GM19025 (cell line): ENCODE results near the gene KIF26B.

ENCODE experiments used
- ATAC-seq: cut with Tn5 transposase; IDR thresholded peaks from one replicate; pipeline ENCODE4 v1.9.1; 2021; ENCODE audit warnings: mild to moderate bottlenecking, low read depth, moderate library complexity; ENCODE audit not compliant: unreplicated experiment

Gene KIF26B

DNA sequence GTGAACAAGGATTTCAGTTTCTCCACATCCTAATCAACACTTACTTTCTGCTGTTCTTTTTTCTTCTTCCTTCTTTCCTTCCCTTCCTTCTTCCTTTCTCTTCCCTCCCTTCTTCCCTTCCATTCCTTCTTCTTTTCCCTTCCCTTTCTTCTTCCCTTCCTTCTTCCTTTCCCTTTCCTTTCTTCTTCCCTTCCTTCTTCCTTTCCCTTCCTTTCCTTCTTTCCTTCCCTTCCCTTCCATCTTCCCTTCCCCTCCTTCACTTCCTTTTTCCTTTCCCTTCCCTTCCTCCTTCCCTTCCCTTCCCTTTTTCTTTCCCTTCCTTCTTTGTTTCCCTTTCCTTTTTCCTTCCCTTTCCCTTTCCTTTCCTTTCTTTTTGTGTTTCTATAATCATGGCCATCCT lies 115.3 kb downstream of the KIF26B start:
- ATAC-seq: no peak

DNA sequence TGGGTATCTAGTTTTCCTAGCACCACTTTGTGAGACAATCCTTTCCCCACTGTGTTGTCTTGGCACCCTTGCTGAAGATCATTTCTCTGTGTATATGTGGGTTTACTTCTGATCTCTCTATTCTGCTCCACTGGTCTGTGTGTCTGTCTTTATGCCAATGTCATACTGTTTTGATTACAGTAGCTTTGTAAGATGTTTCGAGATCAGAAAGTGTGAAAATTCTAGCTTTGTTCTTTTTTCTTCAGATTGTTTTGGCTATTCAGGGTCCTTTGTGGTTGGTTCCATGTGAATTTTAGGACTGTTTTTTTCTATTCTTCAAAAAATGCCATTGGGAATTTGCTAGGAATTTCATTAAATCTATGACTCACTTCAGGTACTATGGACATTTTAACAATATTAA lies 116.2 kb downstream of the KIF26B start:
- no peak for ATAC-seq

DNA sequence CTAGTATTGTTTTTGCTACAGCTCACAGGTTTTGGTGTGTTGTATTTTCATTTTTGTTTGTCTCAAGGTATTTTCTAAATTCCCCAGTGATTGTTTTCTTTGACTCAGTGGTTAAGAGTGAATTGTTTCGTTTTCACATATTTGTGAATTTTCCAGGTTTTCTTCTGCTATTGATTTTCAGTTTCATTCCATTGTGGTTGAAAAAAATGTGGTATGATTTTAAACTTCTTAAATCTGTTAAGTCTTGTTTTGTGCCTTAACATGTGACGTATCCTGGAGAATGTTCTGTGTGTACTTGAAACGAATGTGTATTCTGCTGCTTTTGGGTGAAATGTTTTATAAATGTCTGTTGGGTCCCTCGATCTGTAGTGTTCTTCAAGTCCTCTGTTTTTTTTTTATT lies 117.9 kb downstream of the KIF26B start:
- no peak for ATAC-seq

DNA sequence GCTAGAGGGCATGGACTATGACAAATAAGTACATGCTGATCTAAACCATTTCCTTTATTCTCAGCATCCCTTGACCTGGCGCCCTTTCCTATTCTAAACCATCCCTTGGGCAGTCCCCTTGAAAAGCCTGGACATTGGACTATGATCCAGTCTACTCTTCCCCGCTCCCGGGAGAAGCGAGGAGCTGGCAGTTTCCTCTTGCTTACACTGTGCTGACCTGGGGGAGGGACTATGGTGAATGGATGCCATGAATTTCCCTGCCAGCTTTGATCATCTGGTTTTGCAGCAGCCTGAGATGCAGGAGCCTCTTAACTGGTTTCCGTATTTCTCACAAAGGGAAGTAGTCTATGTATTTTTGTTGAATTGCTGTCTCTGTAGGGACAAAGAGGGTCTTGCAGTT lies 121.7 kb downstream of the KIF26B start:
- ATAC-seq: no peak

DNA sequence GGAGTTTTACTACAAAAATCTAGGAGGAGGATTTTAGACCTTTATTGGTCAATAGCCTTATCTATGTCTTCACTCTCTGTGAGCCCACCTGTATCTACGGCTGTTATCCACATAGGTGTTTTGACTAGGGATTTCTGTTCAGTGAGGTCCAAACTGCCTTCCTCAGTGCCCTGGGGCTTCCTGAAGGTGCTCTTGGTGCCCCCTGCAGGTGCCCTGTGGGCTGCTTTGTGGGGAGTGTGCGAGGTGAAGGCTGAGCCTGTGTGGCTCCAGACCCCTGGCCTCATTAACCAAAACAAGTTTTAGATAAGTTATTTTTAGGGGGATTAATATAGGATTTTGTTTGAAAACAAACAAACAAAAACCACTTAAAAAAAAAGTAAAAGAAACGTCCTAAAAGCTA lies 122.5 kb downstream of the KIF26B start:
- ATAC-seq: no peak

DNA sequence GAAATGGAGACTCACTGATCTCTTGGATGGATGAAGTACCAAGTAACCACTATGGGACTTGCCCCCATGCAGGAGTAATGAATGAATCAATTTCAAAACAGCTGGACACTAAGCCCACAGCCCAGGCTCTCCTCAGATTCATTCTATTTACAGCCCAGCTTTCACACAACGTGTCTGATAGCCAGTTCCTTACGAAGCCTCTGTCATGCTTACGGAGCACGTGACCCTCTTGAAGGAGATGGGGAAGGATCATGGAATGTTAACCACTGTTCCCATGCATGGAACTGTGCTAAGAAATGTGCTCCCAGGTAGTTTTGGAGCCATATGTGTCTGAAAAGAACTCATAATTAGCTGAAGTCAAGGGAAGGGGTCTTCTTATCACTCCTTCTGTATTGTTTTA lies 124.1 kb downstream of the KIF26B start:
- no peak for ATAC-seq

DNA sequence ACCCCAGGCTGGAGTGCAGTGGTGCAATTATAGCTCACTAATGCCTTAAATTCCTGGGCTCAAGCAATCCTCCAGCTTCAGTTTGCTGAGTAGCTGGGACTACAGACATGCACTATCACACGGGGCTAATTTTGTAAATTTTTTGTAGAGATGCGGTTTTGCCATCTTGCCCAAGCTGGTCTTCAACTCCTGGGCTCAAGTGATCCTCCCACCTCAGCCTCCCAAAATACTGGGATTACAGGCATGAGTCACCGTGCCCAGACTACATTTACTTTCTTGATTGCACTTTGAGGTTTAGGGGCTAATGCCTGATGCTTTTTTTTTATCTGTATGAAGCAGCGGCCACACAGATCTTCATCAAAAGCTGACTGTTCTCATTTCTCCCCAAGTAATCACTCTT lies 124.6 kb downstream of the KIF26B start:
- no peak for ATAC-seq

DNA sequence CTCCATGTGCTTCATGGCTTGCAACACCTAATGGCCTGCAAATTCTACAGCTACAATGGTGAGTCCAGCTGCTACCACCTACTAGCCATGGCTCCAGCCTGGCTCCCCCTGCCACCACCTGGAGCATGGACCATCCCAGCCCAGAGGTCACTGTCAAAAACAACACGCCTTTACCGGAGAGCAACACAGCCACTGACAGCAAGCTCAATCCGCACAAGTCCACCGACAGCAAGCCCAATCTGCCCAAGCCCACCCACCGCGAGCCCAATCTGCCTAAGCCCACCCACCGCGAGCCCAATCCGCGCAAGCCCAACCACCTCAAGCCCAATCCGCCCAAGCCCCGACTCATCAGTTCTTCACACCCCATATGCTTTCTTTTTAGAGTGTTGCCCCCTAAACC lies 128.2 kb downstream of the KIF26B start:
- ATAC-seq: no peak

DNA sequence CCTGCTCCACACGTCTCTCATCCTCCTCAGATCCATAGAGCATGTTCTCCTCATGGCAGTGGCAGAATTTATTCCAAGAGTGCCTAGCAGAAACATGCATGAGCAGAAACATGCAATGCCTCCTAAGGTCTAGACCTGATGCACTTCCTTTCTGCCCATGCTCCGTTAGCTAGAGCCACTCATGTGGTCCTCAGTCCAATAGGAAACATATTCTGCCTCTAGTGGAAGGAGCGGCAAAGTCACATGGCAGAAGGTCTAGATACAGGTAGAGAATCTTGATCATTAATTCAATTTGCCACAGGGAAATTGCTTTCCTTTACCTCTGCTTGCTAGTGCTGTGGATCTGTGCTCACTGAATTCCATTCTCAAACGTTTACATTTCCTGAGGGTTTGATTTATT lies 130.4 kb downstream of the KIF26B start:
- ATAC-seq: no peak

DNA sequence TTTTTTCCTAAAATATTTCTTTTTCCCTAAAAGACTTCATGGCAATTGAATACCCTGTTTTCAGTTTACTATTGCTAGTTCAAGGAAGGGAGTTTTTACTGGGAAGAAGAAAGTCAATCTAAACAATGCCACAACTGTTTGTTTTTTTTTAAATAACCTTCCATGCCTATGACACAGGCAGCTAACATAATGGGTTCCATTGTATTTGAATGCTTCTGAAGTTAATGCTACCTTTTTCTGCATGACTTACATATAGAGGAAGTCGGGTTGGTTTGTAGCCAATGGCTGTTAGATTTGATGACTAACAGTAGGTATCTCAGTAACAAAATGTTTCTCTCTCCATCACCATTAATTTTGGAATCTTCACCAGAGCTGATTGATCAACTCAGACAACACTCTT lies 134.0 kb downstream of the KIF26B start:
- ATAC-seq: no peak

DNA sequence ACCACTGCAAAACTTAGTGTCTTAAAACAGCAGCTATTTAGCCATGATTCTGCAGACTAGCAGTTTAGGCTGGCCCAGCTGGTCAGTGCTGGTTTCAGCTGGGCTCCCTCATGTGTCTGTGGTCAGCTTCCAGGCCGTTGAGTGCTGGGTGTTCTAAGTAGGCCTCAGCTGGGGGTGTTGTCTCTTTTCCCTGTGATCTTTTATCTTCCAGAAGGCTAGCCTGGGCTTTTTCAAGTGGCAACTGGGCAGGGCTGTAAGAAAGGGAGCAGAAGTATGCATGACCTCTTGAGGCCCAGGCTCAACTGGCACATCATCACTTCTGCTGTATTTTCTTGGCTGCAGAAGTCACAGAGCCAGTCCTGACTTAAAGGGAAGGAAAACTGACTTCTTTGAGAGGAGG lies 136.1 kb downstream of the KIF26B start:
- ATAC-seq: no peak

DNA sequence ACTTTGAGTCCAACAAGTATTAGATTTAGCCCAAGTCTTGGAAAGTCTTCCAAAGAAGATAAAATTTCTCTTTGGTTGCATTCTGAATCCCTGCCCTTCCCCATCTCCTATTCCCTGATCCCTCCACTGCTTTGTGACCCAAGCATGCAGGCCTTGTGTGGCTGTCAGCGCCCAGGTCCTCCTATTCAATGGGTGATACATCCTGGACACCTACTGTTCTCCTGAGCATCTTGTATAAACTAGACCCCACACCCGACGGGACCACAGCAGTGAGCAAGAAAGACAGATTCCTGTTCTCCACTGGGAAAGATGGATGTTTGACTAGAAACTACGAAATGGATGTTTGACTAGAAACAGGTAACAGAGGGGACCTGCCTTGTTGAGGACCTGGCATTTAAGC lies 136.6 kb downstream of the KIF26B start:
- no peak for ATAC-seq

DNA sequence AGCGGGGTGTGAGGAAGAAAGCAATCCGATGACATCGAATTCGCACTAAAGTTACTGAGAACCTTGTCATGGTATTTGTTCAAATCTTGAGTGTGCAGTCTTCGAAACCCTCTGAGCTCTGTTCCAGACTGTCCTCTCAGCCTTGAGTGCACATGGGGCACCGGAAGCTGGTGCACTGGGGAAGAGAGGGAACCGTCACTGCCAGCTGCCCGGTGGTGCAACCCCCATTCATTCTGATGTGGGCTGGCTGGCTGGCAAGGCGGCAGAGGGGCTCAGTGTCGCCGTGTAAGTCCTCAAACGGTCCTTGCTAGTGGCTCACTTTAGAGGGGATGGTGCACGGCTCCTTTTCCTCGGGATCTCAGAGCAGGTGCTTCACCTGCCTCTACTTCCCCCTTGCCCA lies 137.4 kb downstream of the KIF26B start:
- ATAC-seq: no peak

DNA sequence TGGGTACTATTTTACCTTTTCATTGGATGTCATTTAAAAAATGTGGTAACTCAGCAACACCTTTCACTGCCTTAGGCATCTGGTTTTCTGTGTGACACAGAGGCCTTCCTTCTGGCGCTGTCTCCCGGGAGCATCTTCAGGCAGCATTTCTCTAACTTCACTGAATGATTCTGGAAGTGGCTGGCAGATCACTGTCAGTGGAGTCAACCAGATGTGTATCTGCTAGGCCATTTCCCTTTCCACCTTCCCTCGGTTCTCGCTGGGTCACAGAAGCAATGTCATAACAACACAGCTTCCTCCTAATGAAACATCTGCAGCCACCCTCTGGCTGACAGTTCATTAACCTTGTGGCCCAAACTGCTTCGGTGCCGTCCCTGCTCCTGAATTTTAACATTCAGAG lies 137.8 kb downstream of the KIF26B start:
- ATAC-seq: no peak

DNA sequence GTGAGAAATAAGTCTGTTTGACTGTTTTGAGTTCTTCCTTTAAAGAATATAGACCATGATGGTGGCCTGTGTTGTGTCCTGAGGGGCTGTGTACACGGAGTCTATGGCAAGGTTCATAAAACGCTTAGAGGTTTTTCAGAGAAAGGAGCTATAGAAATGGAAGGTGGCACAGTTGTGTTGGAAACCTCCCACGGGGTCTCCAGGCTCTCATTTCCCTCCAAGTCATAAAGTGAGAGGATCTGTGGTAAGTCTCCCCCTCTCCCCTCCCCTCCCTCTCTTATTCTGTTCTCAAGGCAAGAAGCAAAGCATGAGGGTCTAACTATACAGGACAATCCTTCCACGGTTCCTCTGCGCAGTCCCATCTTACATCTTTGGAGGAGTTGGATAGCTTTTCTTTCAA lies 139.2 kb downstream of the KIF26B start:
- no peak for ATAC-seq

DNA sequence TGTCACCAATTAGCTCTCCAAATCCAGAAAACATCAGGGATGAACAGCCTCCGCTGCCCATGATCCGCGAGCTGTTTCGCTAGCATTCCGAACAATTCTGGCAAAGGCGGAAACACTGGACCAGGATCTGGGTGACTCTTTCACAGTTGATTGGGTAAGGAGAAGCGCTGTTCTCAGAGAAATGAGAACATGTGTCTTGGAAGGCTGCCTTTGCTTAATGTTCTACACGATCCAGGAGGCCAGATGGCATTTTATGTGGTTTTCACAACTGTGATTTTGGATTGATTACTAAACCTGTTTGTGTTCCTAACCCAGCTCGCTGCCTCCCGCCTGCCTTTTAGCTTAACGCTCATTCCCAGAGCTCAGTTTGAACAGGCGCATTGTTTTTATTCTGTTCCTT lies 144.0 kb downstream of the KIF26B start:
- ATAC-seq: no peak

DNA sequence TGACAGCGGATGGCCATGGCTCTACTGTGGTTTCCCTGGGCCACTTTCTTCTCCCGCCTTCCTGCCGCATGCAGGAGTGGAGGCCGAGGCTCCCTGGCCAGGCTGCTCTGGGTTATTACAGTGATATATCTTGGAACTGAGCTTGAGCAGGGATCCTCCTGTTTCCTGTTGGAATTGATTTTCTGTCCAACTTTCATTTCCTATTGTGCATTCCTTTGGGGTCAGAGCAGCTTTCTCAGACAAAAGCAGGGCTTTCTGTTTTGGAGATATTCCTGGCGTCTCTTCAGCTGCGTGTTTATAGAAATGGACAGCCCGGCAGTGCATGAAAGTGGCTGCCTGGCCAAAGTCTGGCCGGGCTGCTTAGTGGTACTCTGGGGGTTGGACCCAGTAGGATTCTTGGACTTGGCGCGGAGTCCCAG lies 146.4 kb downstream of the KIF26B start:
- ATAC-seq: no peak

DNA sequence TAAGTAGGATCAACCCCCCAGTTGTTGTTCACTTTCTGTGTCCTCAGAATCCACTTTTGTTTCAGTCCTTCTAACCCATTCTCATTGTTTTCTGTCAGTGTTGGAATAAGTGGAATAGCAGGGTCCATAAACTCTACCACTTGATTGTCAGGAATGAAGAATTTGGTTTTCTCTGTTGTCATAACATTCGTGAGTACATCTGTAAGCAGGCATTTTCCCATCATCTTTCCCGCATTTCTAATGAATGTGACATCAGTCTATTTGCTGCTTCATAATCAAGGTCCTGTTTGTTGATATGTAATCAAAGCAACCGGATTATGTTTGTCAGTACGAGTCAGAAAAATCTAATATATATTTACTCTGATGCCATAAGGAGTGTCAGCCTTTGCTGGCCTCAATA lies 147.1 kb downstream of the KIF26B start:
- no peak for ATAC-seq

DNA sequence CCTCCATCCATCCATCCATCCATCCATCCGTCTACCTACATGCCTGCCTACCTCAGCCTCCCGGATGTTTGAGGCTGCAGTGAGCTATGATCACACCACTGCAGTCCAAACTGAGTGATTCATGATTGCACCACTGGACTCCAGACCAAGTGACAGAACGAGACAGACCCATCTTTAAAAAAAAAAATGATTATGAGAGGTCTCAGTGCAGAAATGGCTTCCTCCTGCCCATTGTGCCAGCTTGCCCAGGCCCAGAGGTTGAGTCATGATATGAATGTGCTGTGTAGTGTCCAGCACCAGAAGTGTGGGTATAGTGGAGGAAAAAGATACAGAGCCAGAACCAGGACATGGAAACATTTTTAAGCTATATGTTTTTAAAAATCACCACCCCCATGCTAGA lies 149.9 kb downstream of the KIF26B start:
- ATAC-seq: no peak

DNA sequence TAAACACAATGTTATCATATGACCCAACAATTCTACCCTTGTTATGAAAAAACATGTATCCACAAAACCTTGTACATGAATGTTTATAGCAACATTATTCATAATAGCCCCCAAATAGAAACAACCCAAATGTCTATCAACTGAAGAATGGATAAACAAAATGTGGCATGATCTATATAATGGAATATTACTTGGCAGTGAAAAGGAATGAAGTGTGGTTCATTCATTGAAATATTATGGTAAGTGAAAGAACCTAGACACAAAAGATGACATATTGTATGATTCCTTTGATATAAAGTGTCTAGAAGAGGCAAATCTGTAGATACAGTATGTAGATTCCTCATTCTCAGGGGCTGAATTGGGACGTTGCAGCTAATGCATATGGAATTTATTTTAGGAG lies 151.2 kb downstream of the KIF26B start:
- no peak for ATAC-seq

DNA sequence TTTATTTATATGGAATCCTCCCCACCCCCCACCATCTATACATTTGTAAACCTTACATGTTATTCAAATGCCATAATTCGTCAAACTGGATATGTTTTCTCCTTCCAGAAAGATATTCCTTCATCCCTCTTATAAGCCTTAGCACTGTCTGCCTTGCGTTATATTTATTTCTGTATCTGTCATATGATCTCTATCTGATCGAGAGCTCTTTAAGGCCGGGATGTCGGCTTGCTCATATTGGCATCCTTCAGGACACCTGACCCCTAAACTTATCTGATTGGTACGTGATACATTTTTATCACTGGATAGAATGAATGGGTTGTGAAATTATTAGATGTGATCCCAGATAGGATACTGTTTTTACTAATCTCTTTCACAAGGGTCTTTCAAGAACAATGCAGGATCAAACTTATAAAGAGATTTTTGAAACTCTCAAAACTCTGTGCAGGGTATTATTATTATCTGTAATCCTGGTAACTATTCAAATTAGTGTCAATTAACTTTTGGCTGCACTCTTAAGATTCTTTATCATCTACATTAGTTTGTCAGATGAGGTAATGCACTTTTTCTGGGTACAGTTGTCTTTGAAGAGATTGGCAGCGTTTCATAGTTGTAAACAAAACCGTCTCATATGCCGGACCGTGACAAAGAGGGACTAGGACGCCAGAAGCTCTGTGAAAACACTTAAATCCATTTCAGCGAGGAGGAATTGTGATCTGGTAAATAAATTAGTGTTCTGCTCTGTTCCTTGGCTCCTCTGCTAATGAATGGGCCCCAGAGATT lies 152.0 kb downstream of the KIF26B start:
- ATAC-seq: no peak

DNA sequence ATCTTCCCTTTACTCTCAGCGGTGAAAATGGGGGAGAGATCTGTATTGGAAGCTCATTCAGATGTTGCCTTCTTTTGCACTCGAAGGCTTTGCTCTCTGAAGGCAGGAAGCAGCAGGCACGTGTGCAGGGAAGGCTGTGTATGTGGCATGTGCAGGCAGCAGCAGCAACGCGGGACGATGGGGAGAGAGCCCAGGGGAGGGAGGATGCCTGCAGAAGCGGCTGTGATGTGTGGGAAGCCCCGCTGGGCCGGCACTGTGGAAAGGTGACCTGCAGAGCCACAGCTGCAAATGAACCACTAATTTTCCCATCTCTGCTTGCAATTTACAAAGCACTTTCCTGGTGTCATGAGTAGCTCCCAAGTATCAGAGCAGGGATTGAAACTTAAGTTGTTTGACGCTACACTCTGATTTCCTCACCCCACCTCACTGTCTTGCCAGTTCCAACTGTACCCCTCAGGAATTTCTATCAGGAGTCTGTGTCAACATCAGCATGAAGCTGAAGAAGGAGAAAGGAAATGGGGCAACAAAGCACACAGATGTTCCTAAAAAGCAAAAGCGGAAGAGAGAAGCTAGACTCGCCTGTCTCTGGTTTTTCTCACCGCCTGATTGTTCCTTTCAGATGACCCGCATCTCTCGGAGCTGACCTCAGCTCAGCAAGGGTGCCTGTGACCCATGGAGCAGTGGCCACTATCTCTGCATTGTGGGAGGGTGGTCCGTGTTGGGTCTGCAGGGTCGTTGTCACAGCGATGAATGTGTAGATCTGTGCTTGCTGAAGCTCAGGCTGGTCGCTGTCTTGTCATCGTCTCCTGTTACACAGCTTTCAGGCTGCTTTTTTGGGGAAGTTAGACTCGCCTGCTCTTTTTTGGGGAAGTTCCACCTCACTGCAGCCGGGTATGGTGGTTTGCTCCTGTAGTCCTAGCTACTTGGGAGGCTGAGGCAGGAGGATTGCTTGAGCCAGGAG lies 156.1 kb downstream of the KIF26B start:
- no peak for ATAC-seq
